Adrenal gland (tissue), 12 donors: ENCODE results near the gene COMP. TPM values are rescaled to one million over a fixed set of nuclear protein-coding genes. Genes with fewer than 3 reads are reported as not detected.

ENCODE experiments used
- DNase-seq, 7 donors: peaks; one replicate each; pipeline ENCODE4 v3.0.0-alpha.2; 2019 to 2020
- H3K27ac ChIP-seq, 5 donors: fragments of 200-600 bp; sonication (generic) in 4 of 5; 1 replicate in 3 of 5; 2 replicates in 2 of 5; pipeline versions ENCODE4 v1.5.1 to v1.8.0; 2016 to 2020; ENCODE audit warnings: mild to moderate bottlenecking in 1 of 5
- H3K27me3 ChIP-seq: fragments of 200-600 bp; 2 replicates; pipeline ENCODE4 v1.8.0; 2021
- H3K36me3 ChIP-seq, 2 donors: fragments of 200-600 bp; replicated peaks in 1 of 2; 1 replicate in 1 of 2; 2 replicates in 1 of 2; pipeline versions ENCODE4 v1.5.1 to v1.8.0; 2018 to 2022
- H3K4me1 ChIP-seq, 2 donors: fragments of 200-600 bp; replicated peaks in 1 of 2; 1 replicate in 1 of 2; 2 replicates in 1 of 2; pipeline versions ENCODE4 v1.5.1 to v1.8.0; 2018 to 2021
- H3K4me3 ChIP-seq, 4 donors: fragments of 200-600 bp; sonication (generic) in 3 of 4; one replicate each; pipeline ENCODE4 v1.5.1; 2016 to 2018
- H3K9me3 ChIP-seq, 3 donors: fragments of 200-600 bp; sonication (generic) in 1 of 3; replicated peaks in 1 of 3; 1 replicate in 2 of 3; 2 replicates in 1 of 3; pipeline versions ENCODE4 v1.5.1 to v1.8.0; 2016 to 2021
- POLR2A ChIP-seq, 2 donors: fragments of 450-650 bp; IDR thresholded peaks; one replicate each; pipeline ENCODE4 v1.6.1; 2017; ENCODE audit warnings: antibody characterized with exemption in 2 of 2, mild to moderate bottlenecking in 2 of 2, moderate library complexity in 1 of 2
- WGBS, 4 donors: extraction: QIAGEN DNeasy Blood & Tissue Kit in 2 of 4; methylation state at CpG; one replicate each; pipeline versions ENCODE4 v1.1.5 to v1.1.7; 2013 to 2017; 5-methylcytosine and 5-hydroxymethylcytosine counted together
- intact Hi-C, 2 donors: fragments of 100-400 bp; cut with DNase I; formaldehyde crosslinking; loops; one replicate each; pipeline versions ENCODE4 v1.14.1 to v1.15.0; 2022 to 2023
- polyA plus RNA-seq, 3 donors: library from polyadenylated mRNA; stranded (reverse); fragments of 200-250 nt in 2 of 3; fragments of 350-450 nt in 1 of 3; fragmentation: Illumina TruSeq in 1 of 3; extraction: RNeasy Lipid Tissue Mini Kit (QIAGEN cat#74804) in 1 of 3; gene quantifications; one replicate each; pipeline ENCODE4 v1.2.3, GENCODE V29; 2013 to 2014
- total RNA-seq, 9 donors: library from RNA; depleted of rRNA in 4 of 9; stranded (reverse); fragments of >200 nt in 4 of 9; fragments of 120-200 nt in 1 of 9; fragmentation: NEBNext Ultra II Directional in 1 of 9; extraction: Animal tissue kit (Norgen Biotek cat#: 25700) in 1 of 9; gene quantifications; one replicate each; pipeline versions ENCODE4 v1.1.0 to v1.2.4, GENCODE V29; 2013 to 2023
- TF ChIP-seq, protein P1 (sequence below), 6 experiments: fragments of 450-650 bp in 4 of 6; fragments of 200-600 bp in 2 of 6; sonication (generic) in 1 of 6; IDR thresholded peaks; 1 replicate in 5 of 6; 2 replicates in 1 of 6; pipeline versions ENCODE4 v1.5.1 to v1.8.0; 2016 to 2021; ENCODE audit warnings: antibody characterized with exemption in 6 of 6, mild to moderate bottlenecking in 2 of 6, moderate library complexity in 1 of 6
- donor health status: healthy with polysubstance abuse.
- donor health status: Bipolar disorder and iron deficiency.
- donor health status: DM: yes; HTN: yes; CAD: no.
- donor health status: DM: no; HTN: no; CAD: no.
- donor health status: DM: no; HTN: no; CAD: no.
- donor health status: DM: yes; HTN: yes; CAD: no.

COMP gene
- total and polyA plus RNA-seq, 12 donors = 0.11 to 0.17 (median 0.16) TPM; not detected in 9

DNA sequence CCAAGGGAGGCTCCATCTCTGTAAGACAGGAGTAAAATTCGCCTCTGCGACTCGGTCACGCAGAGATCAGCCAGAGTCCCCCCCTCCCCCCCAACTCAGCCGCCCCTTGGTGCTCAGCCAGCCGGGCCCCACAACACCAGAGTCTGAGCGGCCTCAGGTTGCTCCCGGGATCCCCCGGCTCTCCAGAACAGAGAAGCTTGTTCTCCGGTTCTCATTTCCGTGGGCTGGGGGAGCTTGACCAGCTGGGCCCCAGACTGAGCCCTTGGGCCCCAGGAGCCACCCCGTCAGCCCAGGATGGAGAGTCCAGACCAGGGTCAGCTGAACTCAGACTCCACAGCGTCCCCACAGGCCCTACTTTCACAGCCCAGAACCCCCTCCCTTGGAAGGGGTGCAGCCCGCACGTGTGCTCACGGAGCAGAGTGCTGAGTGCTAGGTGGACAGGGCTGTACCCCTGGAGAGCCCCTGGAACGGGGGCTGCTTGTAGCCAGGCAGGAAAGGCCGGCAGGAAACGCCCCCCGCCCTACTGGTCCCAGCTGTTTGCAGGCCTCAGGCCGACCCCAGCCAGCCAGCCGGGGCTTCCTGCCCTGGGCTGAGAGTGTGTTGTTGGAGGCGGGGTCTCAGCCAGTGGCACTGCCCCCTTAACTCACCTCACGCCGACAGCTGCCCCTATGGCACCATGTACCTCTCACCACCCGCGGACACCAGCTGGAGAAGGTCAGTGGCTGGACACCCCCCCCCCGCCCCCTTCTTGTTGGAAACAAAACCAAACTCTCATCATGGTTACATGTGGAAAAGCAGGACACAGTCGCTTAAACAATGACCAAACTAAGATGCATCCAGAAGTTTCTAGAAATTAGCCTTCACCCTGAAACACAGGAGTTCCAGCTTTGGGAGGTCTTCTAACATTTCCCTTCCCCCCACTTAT, 44.4 kb downstream of the COMP start:
- DNase-seq = no peak
- WGBS, 4 donors = 77 to 84% (median 80%) methylated on average over 11 to 29 of the region's 29 CpGs
- Histone ChIP-seq H3K27me3 (no peaks in the 10 kb centered on the region), H3K4me1 (peaks cover 0 to 17% of the 10 kb centered on the region in 2 donors), H3K4me3 (no peak overlapping the region), H3K36me3 (peaks cover 0 to 11% of the 10 kb centered on the region in 2 donors), H3K27ac (no peak overlapping the region), H3K9me3 (no peaks in the 10 kb centered on the region)
- TF ChIP-seq, protein P1, sequence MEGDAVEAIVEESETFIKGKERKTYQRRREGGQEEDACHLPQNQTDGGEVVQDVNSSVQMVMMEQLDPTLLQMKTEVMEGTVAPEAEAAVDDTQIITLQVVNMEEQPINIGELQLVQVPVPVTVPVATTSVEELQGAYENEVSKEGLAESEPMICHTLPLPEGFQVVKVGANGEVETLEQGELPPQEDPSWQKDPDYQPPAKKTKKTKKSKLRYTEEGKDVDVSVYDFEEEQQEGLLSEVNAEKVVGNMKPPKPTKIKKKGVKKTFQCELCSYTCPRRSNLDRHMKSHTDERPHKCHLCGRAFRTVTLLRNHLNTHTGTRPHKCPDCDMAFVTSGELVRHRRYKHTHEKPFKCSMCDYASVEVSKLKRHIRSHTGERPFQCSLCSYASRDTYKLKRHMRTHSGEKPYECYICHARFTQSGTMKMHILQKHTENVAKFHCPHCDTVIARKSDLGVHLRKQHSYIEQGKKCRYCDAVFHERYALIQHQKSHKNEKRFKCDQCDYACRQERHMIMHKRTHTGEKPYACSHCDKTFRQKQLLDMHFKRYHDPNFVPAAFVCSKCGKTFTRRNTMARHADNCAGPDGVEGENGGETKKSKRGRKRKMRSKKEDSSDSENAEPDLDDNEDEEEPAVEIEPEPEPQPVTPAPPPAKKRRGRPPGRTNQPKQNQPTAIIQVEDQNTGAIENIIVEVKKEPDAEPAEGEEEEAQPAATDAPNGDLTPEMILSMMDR (IDR thresholded peaks at IDR 0.05) = no peak
- no peak for TF ChIP-seq POLR2A (IDR thresholded peaks at IDR 0.05)
- intact Hi-C loops = no loop called here

DNA sequence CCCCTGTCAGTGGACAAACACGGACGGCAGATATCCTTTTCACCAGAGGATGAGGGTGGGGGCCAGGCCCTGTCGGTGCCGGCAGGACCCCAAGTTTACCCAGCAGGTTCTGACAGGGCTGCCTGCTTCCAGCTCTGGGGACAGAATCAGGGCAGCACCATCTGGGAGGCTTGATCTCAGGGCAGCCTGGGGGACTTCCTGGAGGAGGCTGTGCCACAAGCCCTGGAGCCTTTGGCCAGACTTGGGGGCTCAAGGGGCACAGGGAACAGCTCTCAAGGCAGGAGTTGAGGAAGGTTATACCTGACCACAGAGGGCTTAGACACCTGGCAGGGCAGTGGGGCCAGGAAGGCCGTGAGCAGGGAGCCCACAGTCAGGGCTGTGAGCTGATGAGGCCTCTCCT, 45.2 kb downstream of the COMP start:
- Histone ChIP-seq H3K4me3 (no peak overlapping the region), H3K4me1 (peaks cover 0 to 17% of the 10 kb centered on the region in 2 donors), H3K9me3 (no peaks in the 10 kb centered on the region), H3K27ac (no peak overlapping the region), H3K27me3 (no peaks in the 10 kb centered on the region), H3K36me3 (peaks cover 0 to 7% of the 10 kb centered on the region in 2 donors)
- no peak for DNase-seq
- TF ChIP-seq, protein P1 (IDR thresholded peaks at IDR 0.05) = no peak
- TF ChIP-seq POLR2A (IDR thresholded peaks at IDR 0.05) = no peak
- intact Hi-C loops = no loop called here
- 88 to 100% (median 92%) methylated on average over 3 to 5 of the region's 5 CpGs for WGBS, 4 donors

DNA sequence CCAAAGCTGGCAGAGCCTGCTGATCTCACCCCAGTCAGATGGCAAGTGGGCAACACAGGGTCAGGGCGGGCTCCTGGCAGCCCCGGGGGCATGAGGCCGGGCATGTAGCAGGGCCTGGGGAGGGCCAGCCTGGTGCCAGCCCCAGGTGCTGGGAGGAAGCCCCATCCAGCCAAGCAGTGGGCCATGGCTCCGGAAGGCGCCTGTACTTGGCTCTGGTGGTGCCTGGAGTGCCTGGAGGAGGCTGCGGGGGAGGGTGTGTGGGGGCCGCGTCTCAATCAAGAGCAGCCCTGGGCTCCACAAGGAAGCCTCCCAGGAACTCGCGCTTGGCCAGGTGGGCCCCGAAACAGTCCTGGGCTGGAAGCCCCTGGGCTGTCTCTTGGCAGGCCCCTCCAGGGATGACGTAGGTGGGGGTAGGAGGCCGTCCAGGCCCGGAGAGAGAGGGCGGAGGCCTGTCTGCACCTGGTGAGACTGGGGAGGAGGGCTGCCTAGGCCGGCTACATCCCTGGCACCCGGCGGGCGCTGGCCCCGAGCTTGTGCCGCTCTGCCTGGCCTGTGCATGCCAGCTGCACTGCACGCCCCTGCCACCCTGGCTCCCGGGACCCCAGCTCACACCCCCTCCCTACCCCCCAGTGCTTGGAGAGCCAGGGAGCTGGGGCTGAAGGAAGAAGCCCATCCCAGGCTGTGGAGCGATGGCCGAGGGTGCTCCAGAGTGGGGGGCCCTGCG, 45.9 kb downstream of the COMP start:
- H3K4me3 ChIP-seq = no peak overlapping the region
- H3K27ac ChIP-seq = peak overlapping the region in 1 of 5 donors; percentile 34
- intact Hi-C loops = no loop called here
- TF ChIP-seq POLR2A (IDR thresholded peaks at IDR 0.05) = no peak
- TF ChIP-seq, protein P1 (IDR thresholded peaks at IDR 0.05) = no peak
- peaks cover 0 to 17% of the 10 kb centered on the region in 2 donors for H3K4me1 ChIP-seq
- DNase-seq = no peak
- no peaks in the 10 kb centered on the region for H3K9me3 ChIP-seq
- 83 to 95% (median 93%) methylated on average over 9 to 26 of the region's 26 CpGs for WGBS, 4 donors
- no peaks in the 10 kb centered on the region for H3K27me3 ChIP-seq
- no peaks in the 10 kb centered on the region for H3K36me3 ChIP-seq

DNA sequence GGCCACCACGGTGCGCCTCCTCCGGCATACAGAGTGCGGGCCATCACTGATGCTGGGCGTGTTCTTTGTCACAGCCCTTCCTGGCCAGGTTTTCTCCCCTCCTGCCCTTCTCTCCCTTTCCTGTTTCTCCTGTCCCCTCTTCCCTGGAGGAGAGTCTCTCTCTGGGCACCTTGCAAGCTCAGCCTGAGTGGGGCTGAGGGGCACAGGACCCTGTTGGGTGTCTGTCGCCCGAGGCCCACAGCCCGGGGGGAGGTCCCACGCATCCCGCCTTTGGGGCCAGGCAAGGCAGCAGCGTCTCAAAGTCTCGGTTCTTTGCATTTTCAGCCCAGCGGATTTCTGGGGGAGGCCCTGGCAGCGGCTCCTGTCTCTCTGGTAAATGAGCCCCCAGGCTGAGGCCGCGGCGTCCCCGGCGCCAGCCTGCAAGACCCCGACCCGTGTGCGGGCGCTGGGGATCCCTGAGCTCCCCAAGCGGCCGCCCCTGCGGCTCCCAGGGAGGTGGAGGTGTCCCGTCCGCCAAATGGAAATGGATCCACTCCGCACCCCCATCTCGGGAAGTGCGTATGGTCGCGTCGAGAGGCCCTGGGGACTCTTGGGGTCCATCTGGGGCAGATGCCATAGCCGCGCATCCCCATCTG, 47.2 kb downstream of the COMP start:
- intact Hi-C loops = no loop called here
- H3K4me3 ChIP-seq = no peak overlapping the region
- H3K27ac ChIP-seq = peak overlapping the region in 1 of 5 donors; percentile 62
- no peak for TF ChIP-seq POLR2A (IDR thresholded peaks at IDR 0.05)
- TF ChIP-seq, protein P1 (IDR thresholded peaks at IDR 0.05) = no peak
- DNase-seq = no peak
- 90 to 96% (median 95%) methylated on average over 10 to 36 of the region's 36 CpGs for WGBS, 4 donors
- H3K9me3 ChIP-seq = no peaks in the 10 kb centered on the region
- H3K36me3 ChIP-seq = no peaks in the 10 kb centered on the region
- H3K4me1 ChIP-seq = peaks cover 0 to 17% of the 10 kb centered on the region in 2 donors
- H3K27me3 ChIP-seq = no peaks in the 10 kb centered on the region
